ENCODE data around the gene HDLBP.

HDLBP gene

DNA sequence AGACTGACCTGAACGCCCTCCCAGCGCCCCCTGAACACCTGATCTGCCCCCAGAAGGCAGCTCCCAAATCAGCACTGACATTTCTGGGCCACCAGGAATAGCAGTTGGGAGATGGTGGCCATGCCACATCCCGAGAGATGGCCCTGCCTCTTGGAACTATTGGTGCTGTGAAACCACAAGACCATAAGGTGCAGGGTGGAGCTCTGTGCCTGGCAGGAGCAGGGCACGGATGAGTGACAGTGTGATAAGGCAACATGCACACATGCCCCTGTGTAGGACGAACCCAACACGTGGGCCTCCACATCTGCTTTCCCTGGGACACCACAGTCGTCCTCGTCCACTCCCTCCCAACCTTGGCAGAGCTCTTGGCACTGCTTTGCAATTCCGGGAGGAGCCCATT, 100.1 kb downstream of the HDLBP start:
- Mint-ChIP-seq H3K27me3 (peaks cover 2% of the 10 kb centered on the region), H3K4me3 (no peak overlapping the region), H3K9me3 (no peaks in the 10 kb centered on the region)

DNA sequence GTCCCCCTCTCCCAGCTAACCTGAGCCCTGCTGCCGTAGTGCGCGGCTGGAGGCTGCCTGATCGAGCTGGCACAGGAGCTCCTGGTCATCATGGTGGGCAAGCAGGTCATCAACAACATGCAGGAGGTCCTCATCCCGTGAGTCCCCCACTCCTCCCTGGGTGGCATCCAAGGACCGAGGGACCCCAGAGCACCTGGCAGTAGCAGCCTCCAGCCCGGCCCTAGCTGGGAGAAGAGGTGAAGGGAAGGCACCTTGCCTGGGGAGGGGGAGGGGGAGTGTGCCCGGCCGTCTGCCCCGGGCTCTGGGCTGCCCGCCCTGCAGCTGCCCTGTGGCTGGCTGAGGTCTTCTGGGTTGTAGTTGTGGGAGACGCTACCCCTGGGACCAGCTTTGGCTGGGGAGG, 100.7 kb downstream of the HDLBP start:
- no peaks in the 10 kb centered on the region for H3K36me3 Mint-ChIP-seq
- peaks cover under 1% of the 10 kb centered on the region for H3K27me3 Mint-ChIP-seq
- H3K4me1 Mint-ChIP-seq, result peaks cover 14% of the 10 kb centered on the region
- no peaks in the 10 kb centered on the region for H3K9me3 Mint-ChIP-seq
- H3K27ac Mint-ChIP-seq, result no peak overlapping the region
- no peak overlapping the region for H3K4me3 Mint-ChIP-seq

More for the DNA sequence above, 100.1 kb downstream of the HDLBP start:
- peaks cover 17% of the 10 kb centered on the region for H3K4me1 Mint-ChIP-seq
- no peaks in the 10 kb centered on the region for H3K36me3 Mint-ChIP-seq
- H3K27ac Mint-ChIP-seq, result peak overlapping the region; percentile 8

DNA sequence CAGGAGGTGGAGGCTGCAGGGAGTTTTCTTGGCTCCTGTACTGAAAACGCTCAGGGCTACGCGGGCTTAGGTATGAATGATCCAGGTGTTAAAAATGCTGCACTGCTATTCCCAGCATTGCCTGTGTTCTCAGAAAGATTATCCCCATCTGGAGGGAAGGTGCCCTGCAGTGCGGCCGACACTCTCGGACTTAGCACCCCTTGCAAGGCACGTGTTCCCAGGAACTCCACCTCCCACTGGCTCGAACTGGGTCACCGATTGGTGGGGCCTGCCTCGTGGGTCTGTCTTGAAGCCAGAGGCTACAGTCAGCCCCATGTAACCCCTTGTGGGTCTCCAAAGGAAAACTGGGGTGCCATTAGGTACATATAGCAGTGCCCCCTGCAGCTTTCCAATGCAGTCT, 101.3 kb downstream of the HDLBP start:
- Mint-ChIP-seq H3K27me3 (no peaks in the 10 kb centered on the region), H3K27ac (no peak overlapping the region), H3K4me3 (no peak overlapping the region), H3K4me1 (peaks cover 10% of the 10 kb centered on the region), H3K36me3 (no peaks in the 10 kb centered on the region), H3K9me3 (no peaks in the 10 kb centered on the region)

DNA sequence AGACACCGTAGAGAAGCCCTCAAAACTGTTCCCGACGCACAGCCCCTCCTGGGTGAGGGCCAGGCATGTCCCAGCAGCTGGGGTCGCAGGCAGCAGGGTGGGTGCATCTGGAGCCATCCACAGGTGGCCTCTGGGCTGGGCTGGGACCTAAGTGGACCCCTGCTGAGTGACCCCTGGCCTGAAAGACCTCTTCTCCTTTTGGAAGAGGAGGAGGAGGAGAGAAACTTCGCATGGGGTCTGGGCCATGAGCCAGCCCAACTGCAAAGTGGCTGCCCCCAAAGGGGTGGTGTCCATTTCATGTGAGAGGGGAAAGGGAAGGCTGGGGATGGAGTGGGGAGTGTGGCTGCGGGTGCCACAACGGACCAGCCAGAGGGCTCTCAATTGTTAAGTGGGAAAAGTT, 101.9 kb downstream of the HDLBP start:
- Mint-ChIP-seq H3K4me1 (peaks cover 3% of the 10 kb centered on the region), H3K36me3 (no peaks in the 10 kb centered on the region), H3K27me3 (no peaks in the 10 kb centered on the region), H3K9me3 (no peaks in the 10 kb centered on the region), H3K4me3 (no peak overlapping the region), H3K27ac (no peak overlapping the region)

DNA sequence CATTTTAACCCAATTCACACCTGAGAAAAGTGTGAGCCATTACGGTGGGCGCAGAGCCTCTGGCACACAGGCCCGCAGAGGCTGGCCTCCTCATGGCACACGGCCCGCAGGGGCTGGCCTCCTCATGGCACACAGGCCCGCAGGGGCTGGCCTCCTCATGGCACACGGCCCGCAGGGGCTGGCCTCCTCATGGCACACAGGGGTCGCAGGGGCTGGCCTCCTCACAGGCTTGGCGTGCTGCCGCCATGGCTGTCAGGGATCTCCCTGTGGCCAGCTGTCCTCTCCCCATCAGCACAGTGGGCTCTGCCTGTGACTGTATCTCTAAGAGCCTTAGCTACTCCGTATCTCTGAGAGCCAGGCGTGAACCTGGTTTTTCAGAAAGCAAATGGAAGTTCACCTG, 102.4 kb downstream of the HDLBP start:
- no peaks in the 10 kb centered on the region for H3K9me3 Mint-ChIP-seq
- no peaks in the 10 kb centered on the region for H3K36me3 Mint-ChIP-seq
- no peaks in the 10 kb centered on the region for H3K27me3 Mint-ChIP-seq
- H3K27ac Mint-ChIP-seq, result no peak overlapping the region
- H3K4me1 Mint-ChIP-seq, result no peaks in the 10 kb centered on the region
- H3K4me3 Mint-ChIP-seq, result no peak overlapping the region

DNA sequence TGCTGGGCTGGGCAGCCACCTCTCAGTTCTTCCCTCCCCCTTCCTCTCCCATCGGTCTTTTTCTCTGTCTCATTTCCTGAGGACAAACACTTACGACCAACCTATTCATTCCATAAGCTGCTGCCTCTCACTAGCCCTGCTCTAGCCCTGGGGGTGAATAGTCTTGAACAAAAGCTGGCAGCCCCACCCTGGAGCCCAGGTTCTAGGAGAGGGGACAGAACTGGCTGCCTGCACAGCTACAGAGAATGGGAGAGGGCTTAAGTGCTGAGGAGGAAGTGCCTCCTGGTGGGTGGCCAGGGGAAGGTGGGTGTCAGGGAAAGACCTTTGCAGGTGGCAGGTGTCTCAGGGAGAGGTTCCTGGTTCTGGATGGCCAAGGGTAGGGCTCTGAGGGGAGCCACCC, 104.2 kb downstream of the HDLBP start:
- H3K27me3 Mint-ChIP-seq, result no peaks in the 10 kb centered on the region
- no peaks in the 10 kb centered on the region for H3K36me3 Mint-ChIP-seq
- H3K27ac Mint-ChIP-seq, result no peak overlapping the region
- no peaks in the 10 kb centered on the region for H3K9me3 Mint-ChIP-seq
- H3K4me1 Mint-ChIP-seq, result no peaks in the 10 kb centered on the region
- no peak overlapping the region for H3K4me3 Mint-ChIP-seq

DNA sequence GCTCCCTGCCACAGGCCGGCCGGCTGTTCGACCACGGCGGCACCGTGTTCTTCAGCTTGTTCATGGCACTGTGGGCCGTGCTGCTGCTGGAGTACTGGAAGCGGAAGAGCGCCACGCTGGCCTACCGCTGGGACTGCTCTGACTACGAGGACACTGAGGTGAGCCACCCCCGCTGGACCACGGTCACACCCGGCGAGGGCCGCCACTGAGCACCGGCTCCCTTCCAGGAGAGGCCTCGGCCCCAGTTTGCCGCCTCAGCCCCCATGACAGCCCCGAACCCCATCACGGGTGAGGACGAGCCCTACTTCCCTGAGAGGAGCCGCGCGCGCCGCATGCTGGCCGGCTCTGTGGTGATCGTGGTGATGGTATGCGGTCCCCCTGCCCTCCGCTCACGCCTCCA, 106.2 kb downstream of the HDLBP start:
- no peaks in the 10 kb centered on the region for H3K36me3 Mint-ChIP-seq
- H3K27ac Mint-ChIP-seq, result no peak overlapping the region
- H3K4me1 Mint-ChIP-seq, result no peaks in the 10 kb centered on the region
- no peak overlapping the region for H3K4me3 Mint-ChIP-seq
- no peaks in the 10 kb centered on the region for H3K9me3 Mint-ChIP-seq
- no peaks in the 10 kb centered on the region for H3K27me3 Mint-ChIP-seq

DNA sequence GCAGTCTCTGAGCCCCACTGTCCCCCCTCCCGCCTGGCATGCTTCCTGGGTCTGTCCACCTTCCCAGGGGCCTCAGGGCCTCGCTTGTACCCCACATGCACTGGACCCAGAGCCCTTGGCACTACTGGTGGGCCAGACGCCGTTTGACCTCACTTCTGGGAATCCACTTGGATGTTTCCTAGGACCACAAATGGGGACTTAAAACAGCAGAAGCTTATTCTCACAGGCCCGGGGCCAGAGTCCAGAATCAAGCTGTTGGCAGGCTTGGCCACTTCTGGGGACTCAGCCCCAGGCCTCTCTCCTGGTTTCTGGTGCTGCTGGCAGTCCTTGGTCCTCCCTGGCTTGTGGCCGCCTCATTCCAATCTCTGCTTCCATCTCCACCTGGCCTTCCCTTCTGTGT, 107.4 kb downstream of the HDLBP start:
- no peak overlapping the region for H3K27ac Mint-ChIP-seq
- no peaks in the 10 kb centered on the region for H3K4me1 Mint-ChIP-seq
- no peaks in the 10 kb centered on the region for H3K27me3 Mint-ChIP-seq
- no peaks in the 10 kb centered on the region for H3K9me3 Mint-ChIP-seq
- H3K4me3 Mint-ChIP-seq, result no peak overlapping the region
- H3K36me3 Mint-ChIP-seq, result no peaks in the 10 kb centered on the region

DNA sequence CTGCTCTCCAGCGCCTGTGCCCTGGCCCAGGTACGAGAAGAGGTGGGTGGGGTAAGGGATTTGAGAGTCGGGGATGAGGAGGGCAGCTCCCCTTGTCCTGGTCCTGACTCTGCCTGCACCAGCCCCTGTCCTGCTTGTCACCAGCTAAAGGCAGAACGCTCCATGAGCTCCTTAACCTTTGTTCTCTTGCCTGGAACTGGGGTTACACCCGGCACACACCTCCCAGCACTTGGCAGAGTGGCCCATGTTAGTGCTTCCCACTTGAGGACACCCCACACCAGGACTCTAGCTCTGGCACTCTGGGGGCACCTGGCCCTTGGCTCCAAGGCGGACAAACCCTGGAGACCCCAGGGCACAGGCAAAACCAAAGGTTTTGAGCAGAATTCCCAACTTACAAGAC, 107.8 kb downstream of the HDLBP start:
- Mint-ChIP-seq H3K36me3 (no peaks in the 10 kb centered on the region), H3K4me3 (no peak overlapping the region), H3K27me3 (no peaks in the 10 kb centered on the region), H3K27ac (no peak overlapping the region), H3K9me3 (no peaks in the 10 kb centered on the region), H3K4me1 (no peaks in the 10 kb centered on the region)

DNA sequence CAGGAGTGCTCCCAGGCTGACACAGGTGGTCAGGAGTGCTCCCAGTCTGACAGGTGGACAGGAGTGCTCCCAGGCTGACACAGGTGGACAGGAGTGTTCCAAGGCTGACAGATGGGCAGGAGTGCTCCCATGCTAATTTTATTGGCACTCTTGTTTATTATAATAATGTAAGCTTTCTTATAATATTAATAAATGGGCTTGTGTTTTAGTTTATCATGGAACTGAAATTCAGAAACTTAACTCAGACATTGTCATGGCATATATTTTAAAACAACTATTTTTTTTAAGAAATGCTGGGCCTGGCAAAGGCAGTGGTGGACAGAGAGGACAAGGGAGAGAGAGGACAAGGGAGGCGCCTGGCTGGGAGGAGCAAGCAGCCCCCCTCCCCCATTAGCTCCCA, 108.3 kb downstream of the HDLBP start:
- no peaks in the 10 kb centered on the region for H3K27me3 Mint-ChIP-seq

DNA sequence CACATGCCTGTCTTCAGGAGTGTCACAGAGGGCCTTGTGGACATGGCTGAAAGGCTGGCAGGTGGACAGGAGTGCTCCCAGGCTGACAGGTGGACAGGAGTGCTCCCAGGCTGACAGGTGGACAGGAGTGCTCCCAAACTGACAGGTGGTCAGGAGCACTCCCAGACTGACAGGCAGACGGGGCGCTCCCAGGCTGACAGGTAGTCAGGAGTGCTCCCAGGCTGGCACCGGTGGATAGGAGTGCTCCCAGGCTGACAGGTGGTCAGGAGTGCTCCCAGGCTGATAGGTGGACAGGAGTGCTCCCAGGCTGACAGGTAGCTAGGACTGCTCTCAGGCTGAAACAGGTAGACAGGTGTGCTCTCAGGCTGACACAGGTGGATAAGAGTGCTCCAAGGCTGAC, 110.4 kb downstream of the HDLBP start:
- Mint-ChIP-seq H3K36me3 (no peaks in the 10 kb centered on the region), H3K4me1 (no peaks in the 10 kb centered on the region), H3K9me3 (no peaks in the 10 kb centered on the region), H3K27ac (no peak overlapping the region), H3K4me3 (no peak overlapping the region), H3K27me3 (no peaks in the 10 kb centered on the region)

More for the DNA sequence above, 108.3 kb downstream of the HDLBP start:
- Mint-ChIP-seq H3K4me3 (no peak overlapping the region), H3K36me3 (no peaks in the 10 kb centered on the region), H3K27ac (no peak overlapping the region), H3K9me3 (no peaks in the 10 kb centered on the region), H3K4me1 (no peaks in the 10 kb centered on the region)

DNA sequence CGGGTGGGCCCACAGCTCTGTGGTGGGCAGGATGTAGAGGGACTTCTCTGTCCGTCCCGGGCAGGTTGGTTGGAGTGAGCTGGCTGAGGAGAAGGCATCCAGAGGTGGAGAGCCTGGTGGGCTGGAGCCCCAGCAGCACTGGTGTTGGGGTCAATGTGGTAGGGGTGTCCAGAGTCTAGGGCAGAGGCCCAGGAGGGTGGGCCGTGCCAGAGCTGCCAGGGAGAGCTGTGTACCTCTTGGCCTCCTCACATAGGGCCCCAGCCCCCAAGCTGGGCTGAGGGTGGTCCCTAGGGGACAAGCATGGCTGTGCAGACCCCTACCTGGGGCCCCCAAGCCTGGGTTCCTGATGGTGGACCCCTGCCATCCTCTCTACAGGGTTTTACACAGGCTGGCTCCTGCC, 111.0 kb downstream of the HDLBP start:
- H3K27me3 Mint-ChIP-seq, result no peaks in the 10 kb centered on the region
- no peak overlapping the region for H3K27ac Mint-ChIP-seq
- no peaks in the 10 kb centered on the region for H3K9me3 Mint-ChIP-seq
- no peaks in the 10 kb centered on the region for H3K4me1 Mint-ChIP-seq
- H3K36me3 Mint-ChIP-seq, result no peaks in the 10 kb centered on the region
- H3K4me3 Mint-ChIP-seq, result no peak overlapping the region

DNA sequence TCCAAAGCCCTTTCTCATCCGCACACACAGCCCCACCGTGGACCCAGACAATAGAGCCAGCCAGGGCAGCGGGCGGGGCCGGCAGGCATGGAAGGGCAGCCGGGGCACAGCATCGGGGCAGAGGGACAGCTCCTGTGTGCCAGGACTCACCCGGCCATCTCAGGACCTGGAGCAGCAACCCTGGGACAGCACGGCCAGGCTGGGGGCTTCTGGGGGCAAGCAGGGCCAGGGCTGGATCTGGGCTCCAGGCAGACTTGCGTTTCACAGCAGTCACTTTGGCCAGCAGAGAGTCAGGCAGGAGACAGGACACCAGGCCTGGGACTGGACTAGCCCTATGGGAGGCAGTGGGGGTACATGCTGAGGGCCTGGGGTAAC, 111.5 kb downstream of the HDLBP start:
- Mint-ChIP-seq H3K36me3 (no peaks in the 10 kb centered on the region), H3K27me3 (no peaks in the 10 kb centered on the region), H3K9me3 (no peaks in the 10 kb centered on the region), H3K27ac (no peak overlapping the region), H3K4me1 (no peaks in the 10 kb centered on the region), H3K4me3 (no peak overlapping the region)

DNA sequence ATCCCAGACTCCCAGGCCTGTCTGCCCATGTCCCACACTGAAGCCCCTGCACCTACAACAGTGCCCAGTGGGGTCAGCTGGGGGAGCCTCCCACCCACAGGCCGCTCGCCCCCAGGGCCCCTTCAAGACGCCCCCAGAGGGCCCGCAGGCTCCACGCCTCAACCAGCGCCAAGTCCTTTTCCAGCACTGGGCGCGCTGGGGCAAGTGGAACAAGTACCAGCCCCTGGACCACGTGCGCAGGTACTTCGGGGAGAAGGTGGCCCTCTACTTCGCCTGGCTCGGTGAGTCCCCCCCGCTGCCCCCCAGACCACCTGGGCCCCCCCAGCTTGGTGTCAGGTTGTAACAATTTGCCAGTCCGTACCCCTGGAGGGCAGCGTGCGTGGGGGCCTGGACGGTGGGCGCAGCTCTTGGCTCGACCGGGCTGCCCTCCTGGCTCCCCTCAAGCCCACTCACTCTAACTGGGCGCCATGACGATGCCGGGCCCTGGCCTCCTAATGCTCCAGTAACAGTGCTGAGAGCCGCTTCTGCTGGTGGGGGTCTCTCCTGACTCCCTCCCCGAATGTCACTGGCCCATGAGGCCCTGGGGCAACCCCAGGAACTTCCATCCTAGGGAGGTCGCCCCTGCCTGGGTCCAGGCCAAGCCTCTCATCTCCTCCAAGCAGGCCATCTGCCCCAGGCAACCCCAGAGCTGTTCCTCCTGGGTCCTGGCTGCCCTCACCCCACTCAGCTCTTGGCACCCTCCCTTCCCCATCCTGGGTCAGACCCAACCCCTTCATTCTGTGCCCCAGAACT, 112.1 kb downstream of the HDLBP start:
- H3K4me3 Mint-ChIP-seq, result no peak overlapping the region
- H3K9me3 Mint-ChIP-seq, result no peaks in the 10 kb centered on the region
- H3K36me3 Mint-ChIP-seq, result no peaks in the 10 kb centered on the region
- no peaks in the 10 kb centered on the region for H3K4me1 Mint-ChIP-seq
- H3K27ac Mint-ChIP-seq, result no peak overlapping the region
- no peaks in the 10 kb centered on the region for H3K27me3 Mint-ChIP-seq

DNA sequence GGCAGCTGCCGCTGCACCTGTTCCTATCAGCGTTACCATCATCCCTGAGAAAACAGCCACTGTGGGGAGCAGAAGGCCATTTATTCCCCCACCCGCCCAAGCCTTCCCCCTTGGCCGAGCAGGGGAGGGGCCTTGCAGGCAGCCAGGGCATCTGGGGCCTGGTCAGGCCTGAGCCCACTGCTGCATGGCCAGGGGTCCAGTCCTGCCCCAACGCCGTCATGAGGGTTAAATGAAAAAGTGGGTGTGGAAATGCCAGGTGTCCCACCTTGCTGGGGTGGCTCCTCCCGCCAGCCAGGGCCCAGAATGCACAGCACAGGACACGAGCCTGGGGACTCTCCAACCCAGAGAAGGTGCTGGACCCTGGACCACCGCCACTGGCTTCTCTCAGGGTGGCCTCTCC, 112.8 kb downstream of the HDLBP start:
- H3K27ac Mint-ChIP-seq, result no peak overlapping the region
- no peak overlapping the region for H3K4me3 Mint-ChIP-seq
- H3K27me3 Mint-ChIP-seq, result no peaks in the 10 kb centered on the region
- no peaks in the 10 kb centered on the region for H3K9me3 Mint-ChIP-seq
- H3K4me1 Mint-ChIP-seq, result no peaks in the 10 kb centered on the region
- H3K36me3 Mint-ChIP-seq, result no peaks in the 10 kb centered on the region

DNA sequence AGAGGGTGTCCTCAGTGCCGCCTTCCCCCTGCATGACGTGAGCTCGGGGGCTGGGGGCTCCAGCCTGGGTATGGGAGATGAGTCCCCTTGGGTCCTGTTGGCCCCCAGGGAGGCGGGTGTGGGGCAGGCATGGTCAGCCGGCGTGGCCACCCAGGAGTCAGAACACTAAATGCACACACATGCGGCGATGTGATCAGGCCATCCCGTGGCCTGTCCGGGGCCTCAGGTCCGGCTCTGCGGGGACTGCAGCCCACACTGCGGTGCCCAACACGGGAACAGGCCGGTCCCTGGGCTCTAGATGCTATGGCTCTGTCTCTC, 113.2 kb downstream of the HDLBP start:
- no peak overlapping the region for H3K4me3 Mint-ChIP-seq
- H3K36me3 Mint-ChIP-seq, result no peaks in the 10 kb centered on the region
- H3K27ac Mint-ChIP-seq, result no peak overlapping the region
- no peaks in the 10 kb centered on the region for H3K4me1 Mint-ChIP-seq
- H3K9me3 Mint-ChIP-seq, result no peaks in the 10 kb centered on the region
- no peaks in the 10 kb centered on the region for H3K27me3 Mint-ChIP-seq

Data from activated naive CD4-positive, alpha-beta T cell treated with anti-CD3 and anti-CD28 coated beads, Interleukin-2, amount 50 U/mL, for 24 hours (primary cell).